NK-92 (cell line): ENCODE results near the gene FRMD8.

ENCODE experiments used
- DNase-seq: peaks from one replicate; lab custom pipeline; 2025; ENCODE audit not compliant: unreplicated experiment; lab: John Stamatoyannopoulos, UW

Gene FRMD8

DNA sequence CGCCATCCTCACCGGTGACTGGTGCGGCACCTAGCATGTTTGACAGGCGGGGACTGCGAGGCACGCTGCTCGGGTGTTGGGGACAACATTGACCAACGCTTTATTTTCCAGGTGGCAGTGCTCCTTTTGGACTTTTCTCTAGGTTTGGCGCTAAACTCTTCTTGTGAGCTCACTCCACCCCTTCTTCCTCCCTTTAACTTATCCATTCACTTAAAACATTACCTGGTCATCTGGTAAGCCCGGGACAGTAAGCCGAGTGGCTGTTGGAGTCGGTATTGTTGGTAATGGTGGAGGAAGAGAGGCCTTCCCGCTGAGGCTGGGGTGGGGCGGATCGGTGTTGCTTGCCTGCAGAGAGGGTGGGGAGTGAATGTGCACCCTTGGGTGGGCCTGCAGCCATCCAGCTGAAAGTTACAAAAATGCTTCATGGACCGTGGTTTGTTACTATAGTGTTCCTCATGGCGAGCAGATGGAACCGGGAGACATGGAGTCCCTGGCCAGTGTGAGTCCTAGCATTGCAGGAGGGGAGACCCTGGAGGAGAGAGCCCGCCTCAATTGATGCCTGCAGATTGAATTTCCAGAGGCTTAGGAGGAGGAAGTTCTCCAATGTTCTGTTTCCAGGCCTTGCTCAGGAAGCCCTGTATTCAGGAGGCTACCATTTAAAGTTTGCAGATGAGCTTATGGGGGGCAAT is 37.2 kb downstream of the FRMD8 start:
- no peak for DNase-seq

- no peak for DNase-seq
These were observed 38.0 kb downstream of the FRMD8 start for GRCh38 chr11:65424205-65425104.

- DNase-seq: no peak
These were observed 38.9 kb downstream of the FRMD8 start for GRCh38 chr11:65425105-65425970.

GRCh38 chr11:65425971-65426838 is 39.8 kb downstream of the FRMD8 start:
- no peak for DNase-seq

DNA sequence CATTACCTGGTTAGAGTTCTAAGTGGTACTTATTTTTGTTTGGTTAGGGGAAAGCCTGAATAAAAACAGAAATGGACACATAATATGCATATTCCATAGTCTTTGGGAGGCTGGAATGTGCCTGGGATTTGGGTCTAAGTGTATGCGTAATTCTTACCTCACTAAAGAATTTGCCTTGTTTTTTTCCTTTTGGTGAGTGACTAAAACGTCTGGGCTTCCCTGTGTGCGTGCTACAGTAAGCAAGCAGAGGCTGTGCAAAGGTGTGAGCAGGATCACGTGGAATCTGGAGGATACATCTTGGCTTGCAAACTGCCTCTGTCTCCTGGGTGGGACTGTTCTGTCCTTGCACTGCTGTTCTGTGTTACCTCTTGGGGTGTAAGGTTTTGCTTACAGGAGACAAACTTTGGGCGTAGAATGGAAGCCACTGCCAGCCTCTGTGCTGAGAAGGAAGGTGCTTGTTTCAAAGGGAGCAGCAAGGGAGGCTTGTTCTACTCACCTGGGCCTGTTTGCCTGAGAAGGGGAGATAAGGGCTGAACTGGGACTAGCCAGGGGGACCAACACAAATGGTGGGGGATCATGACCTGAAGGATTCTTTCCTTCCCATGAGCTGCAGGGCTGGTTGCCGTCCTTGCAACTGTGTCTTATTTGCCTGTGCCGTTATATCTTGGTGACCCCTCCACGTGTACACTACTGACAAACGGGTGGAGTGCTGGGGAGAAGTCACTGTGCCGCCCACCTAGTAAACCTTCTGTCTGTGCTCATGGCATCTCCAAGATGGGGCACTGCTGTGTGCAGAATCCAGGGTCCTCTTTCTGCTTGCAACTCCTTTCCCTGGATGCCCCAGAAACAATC is 40.6 kb downstream of the FRMD8 start:
- DNase-seq: no peak

- no peak for DNase-seq
These were observed 41.5 kb downstream of the FRMD8 start for GRCh38 chr11:65427691-65428577.

- DNase-seq: no peak
These were observed 42.2 kb downstream of the FRMD8 start for GRCh38 chr11:65428578-65429067.

GRCh38 chr11:65429068-65429681 is 42.7 kb downstream of the FRMD8 start:
- DNase-seq: no peak

DNA sequence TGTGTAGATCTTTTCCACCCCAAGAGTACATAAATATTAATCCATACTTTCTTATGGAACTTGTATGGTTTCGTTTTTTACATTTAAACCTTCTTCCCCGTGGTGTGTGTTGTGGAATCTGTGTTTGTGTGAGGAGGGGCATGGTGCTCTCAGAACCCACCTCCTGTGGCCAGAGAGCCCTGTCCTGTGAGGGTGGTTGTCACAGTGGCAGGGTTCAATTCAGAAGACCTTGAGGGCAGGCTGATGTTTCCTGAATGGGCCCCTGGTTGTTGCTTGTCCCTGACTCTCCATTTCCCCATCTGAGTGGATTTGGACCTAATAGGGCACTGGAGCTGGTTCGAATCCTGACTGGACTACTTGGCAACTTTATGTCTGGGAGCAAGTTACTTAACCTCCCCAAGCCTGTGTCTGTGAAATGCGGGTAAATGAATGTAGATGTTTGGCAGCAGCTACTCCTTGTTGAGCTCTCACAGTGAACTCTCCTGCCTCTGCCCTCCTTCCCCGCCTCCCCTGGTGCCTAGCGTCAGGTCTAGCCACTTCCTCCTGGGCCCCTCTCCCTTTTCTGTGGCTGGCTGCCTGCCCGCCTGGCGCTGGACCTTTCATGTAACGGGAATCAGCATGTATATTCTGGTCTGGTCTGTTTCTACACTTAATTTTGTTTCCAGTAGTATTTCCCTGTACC is 43.4 kb downstream of the FRMD8 start:
- DNase-seq: no peak

DNA sequence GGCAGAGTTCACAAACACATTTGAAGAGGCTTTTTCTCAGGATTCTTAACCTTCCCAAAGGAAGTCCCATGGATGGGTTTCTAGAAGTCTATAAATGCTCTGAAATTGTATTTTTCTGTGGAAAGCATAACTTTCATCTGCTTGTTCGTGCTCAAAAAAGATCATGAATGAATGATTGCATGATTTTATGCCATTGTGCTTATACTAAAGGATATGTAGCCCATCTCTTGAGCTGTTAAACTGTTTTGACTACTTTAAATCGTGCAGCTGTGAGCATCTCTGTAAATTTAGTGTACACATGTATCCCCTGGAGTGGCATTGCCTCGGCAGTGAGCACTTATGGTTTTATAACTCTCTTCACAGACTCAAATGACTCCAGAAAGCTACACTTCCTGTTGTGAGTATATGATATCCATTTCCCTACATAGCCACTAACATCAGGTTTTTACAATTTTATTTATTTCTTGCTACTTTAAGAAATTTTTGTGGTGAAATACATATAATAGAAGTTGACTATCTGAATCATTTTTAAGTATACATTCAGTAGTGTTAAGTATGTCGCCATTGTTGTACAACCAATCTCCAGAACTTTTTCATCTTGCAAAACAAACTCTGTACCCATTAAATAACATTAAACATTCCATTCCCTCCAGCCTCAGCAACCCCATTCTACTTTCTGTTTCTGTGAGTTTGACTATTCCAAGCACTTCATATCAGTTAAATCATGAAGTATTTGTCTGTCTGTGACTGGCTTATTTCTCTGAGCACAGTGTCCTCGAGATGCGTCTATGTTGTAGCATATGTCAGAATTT is 44.2 kb downstream of the FRMD8 start:
- no peak for DNase-seq

GRCh38 chr11:65431451-65432099 is 45.1 kb downstream of the FRMD8 start:
- no peak for DNase-seq

DNA sequence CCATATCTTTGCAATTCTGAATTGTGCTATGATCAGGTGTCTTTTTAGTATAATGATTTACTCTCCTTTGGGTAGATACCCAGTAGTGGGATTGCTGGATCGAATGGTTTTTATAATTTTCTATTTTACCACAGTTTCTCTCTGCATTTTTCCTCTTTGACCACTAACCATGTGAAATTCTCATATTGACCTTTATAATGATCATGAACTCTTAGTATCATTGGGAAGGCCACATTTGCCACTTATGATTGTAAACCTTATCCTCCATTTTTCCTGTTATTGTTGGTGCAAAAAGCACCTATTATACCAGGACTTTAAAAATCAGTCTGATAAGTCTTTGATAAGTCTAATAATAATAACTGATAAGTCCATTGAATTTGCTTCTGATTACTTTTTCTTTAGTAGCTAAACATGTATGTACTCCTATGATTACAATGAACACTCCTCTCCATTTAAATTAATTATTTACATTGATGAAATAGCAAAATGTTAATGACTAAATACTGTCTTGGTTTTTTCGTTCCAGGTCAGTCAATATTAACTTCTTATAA is 45.7 kb downstream of the FRMD8 start:
- DNase-seq: no peak

DNA sequence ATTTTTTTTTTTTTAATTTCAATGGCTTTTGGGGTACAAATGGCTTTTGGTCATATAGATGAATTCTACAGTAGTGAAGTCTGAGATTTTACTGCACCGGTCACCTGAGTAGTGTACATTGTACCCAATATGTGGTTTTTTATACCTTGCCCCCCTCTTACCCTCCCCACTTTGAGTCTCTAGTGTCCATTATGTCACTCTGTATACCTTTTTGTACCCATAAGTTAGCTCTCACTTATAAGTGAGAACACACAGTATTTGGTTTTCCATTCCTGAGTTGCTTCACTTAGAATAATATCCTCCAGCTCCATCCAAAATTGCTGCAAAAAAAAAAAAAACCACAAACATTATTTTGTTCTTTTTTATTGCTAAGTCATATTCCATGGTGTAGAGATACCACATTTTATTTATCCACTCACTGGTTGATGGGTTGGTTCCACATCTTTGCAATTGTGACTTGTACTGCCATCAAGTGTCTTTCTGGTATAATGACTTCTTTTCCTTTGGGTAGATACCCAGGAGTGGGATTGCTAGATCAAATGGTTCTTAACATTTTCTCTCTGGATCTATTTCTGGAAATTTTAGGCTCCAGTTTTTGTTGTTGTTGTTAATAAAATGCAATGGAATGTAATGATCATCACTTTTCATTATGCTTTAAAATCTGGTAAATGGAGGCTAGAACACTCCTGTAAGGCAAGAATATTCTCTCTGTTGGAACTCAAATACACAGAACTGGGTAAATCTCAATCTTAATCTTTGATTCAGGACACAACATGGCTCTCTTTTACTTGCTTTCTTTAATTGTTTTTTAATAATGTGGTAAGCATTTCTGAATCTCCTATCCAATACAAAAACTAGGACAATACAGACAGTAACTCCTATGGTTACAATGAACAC is 46.5 kb downstream of the FRMD8 start:
- DNase-seq: no peak

DNA sequence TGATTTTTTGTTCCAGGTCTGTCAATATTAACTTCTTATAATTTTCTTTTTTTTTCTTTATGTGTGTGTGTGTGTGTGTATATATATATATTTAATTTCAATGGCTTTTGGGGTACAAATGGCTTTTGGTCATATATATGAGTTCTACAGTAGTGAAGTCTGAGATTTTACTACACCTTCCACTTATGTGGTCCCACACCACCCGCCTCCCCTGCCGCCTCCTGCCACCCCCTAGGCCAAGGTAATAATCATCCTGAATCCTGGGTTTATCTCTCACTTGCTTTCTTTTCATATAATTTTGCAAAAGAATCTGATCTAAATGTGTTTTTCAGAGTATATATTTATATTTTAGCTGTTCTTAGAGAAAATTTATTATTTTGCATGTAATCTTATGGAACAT is 47.2 kb downstream of the FRMD8 start:
- no peak for DNase-seq
